Osteoblast (primary cell): ENCODE measurements around the gene SAMD9L. TPM values are rescaled to one million over a fixed set of nuclear protein-coding genes. Genes with fewer than 3 reads are reported as not detected.
A peak's percentile ranks its signal among the peaks of the same experiment; 100 is the strongest.

Source experiments
- DNase-seq: peaks from one replicate; pipeline ENCODE4 v3.0.0; 2011; ENCODE audit warnings: low spot score, mixed read lengths; ENCODE audit not compliant: insufficient read length; ENCODE audit errors: missing footprints
- H2AFZ ChIP-seq: 2 replicates; pipeline ENCODE4 v1.6.0; 2011; ENCODE audit warnings: mild to moderate bottlenecking, low read length
- H3K27ac ChIP-seq: 2 replicates; pipeline ENCODE4 v1.5.1; 2011; ENCODE audit warnings: mild to moderate bottlenecking, low read depth, low read length, moderate library complexity
- H3K27me3 ChIP-seq: 2 replicates; pipeline ENCODE4 v1.6.0; 2012; ENCODE audit warnings: mild to moderate bottlenecking, control low read depth, inconsistent platforms, low read length, moderate library complexity; ENCODE audit not compliant: insufficient read depth
- H3K36me3 ChIP-seq: 2 replicates; pipeline ENCODE4 v1.5.1; 2011; ENCODE audit warnings: mild to moderate bottlenecking, low read length, control low read depth, moderate library complexity; ENCODE audit not compliant: insufficient read depth
- H3K4me1 ChIP-seq: 2 replicates; pipeline ENCODE4 v1.5.1; 2011; ENCODE audit warnings: mild to moderate bottlenecking, low read length, control low read depth, moderate library complexity; ENCODE audit not compliant: insufficient read depth
- H3K4me2 ChIP-seq: 2 replicates; pipeline ENCODE4 v1.6.0; 2011; ENCODE audit warnings: mild to moderate bottlenecking, low read length; ENCODE audit not compliant: insufficient read depth
- H3K4me3 ChIP-seq: fragments of 200-600 bp; sonication (generic); 3 replicates; pipeline ENCODE4 v1.5.1; 2012; ENCODE audit warnings: mild to moderate bottlenecking, low read length, inconsistent platforms; ENCODE audit not compliant: insufficient read depth
- H3K79me2 ChIP-seq: 2 replicates; pipeline ENCODE4 v1.6.0; 2012; ENCODE audit warnings: mild to moderate bottlenecking, low read length, control low read depth, inconsistent platforms; ENCODE audit not compliant: insufficient read depth
- H3K9me3 ChIP-seq: 2 replicates; pipeline ENCODE4 v1.5.1; 2011; ENCODE audit warnings: low read depth, low read length, control low read depth
- H4K20me1 ChIP-seq: 2 replicates; pipeline ENCODE4 v1.6.0; 2012; ENCODE audit warnings: mild to moderate bottlenecking, low read length, control low read depth; ENCODE audit not compliant: insufficient read depth
- total RNA-seq: library from RNA; depleted of rRNA; stranded (reverse); fragments of >200 nt; gene quantifications from 2 replicates; pipeline ENCODE4 v1.2.3, GENCODE V29; 2012
- TF ChIP-seq, protein P1 (sequence below): IDR thresholded peaks from 2 replicates; pipeline ENCODE4 v1.5.1; 2011; ENCODE audit warnings: mild to moderate bottlenecking, low read depth, low read length, moderate library complexity; ENCODE audit errors: extremely low read depth

The SAMD9L gene
- total RNA-seq, 1 donor = 25.0 TPM

DNA sequence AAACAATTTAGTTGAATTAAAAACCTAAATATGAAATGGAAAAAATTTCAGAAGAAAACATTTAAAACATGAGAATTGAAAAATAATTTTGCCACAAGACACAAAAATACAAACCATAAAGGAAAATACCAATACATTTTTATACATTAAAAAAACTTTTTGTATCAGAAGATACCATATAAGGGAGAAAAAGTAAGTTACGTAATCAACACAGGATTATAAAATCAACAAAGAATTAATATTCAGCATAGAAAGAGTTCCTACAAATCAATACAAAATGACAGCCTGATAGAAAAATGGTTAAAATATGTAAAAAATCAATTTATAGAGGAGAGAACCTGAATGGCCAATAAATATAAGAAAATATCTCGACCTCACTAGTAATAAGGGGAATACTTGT, 16.6 kb upstream of the SAMD9L start:
- no peak overlapping the region for H3K27ac ChIP-seq
- H3K4me3 ChIP-seq = no peak overlapping the region
- H4K20me1 ChIP-seq = no peaks in the 10 kb centered on the region
- no peaks in the 10 kb centered on the region for H3K4me1 ChIP-seq
- H3K36me3 ChIP-seq = no peaks in the 10 kb centered on the region
- DNase-seq = no peak
- H3K79me2 ChIP-seq = no peaks in the 10 kb centered on the region
- TF ChIP-seq, protein P1, sequence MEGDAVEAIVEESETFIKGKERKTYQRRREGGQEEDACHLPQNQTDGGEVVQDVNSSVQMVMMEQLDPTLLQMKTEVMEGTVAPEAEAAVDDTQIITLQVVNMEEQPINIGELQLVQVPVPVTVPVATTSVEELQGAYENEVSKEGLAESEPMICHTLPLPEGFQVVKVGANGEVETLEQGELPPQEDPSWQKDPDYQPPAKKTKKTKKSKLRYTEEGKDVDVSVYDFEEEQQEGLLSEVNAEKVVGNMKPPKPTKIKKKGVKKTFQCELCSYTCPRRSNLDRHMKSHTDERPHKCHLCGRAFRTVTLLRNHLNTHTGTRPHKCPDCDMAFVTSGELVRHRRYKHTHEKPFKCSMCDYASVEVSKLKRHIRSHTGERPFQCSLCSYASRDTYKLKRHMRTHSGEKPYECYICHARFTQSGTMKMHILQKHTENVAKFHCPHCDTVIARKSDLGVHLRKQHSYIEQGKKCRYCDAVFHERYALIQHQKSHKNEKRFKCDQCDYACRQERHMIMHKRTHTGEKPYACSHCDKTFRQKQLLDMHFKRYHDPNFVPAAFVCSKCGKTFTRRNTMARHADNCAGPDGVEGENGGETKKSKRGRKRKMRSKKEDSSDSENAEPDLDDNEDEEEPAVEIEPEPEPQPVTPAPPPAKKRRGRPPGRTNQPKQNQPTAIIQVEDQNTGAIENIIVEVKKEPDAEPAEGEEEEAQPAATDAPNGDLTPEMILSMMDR = no peak
- H3K4me2 ChIP-seq = no peak overlapping the region
- no peaks in the 10 kb centered on the region for H3K27me3 ChIP-seq
- H3K9me3 ChIP-seq = no peaks in the 10 kb centered on the region
- no peak overlapping the region for H2AFZ ChIP-seq

DNA sequence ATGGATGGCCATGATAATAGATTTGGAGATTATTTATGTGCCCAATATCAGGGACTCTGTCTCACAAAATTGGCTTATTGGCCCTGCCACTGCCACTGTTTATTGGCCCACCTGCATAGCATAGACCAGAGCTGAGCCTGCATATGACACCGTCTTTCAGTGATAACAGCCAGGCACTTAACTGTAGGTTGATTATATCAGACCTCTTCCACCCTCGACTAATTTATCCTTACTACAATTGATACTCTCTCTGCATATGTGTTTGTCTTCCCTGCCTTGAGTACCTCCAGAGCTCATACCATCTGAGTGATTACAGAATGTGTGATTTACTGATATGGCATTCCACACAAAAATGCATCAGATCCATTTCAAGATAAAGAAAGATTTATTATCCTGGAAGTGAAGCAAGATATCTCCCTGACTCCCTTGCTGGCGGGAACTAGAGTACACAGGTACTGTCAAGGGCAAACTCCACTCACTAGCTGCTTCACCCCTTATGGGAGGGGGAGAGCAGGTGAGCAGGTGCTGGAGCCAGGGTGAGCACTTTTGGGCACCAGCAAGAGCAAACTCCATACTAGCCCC, 13.1 kb upstream of the SAMD9L start:
- Histone ChIP-seq H2AFZ (no peak overlapping the region), H4K20me1 (no peaks in the 10 kb centered on the region), H3K36me3 (no peaks in the 10 kb centered on the region), H3K27ac (no peak overlapping the region), H3K4me3 (no peak overlapping the region), H3K79me2 (no peaks in the 10 kb centered on the region), H3K9me3 (peaks cover 4% of the 10 kb centered on the region), H3K27me3 (no peaks in the 10 kb centered on the region), H3K4me1 (no peaks in the 10 kb centered on the region), H3K4me2 (no peak overlapping the region)
- DNase-seq = no peak
- TF ChIP-seq, protein P1 = no peak

DNA sequence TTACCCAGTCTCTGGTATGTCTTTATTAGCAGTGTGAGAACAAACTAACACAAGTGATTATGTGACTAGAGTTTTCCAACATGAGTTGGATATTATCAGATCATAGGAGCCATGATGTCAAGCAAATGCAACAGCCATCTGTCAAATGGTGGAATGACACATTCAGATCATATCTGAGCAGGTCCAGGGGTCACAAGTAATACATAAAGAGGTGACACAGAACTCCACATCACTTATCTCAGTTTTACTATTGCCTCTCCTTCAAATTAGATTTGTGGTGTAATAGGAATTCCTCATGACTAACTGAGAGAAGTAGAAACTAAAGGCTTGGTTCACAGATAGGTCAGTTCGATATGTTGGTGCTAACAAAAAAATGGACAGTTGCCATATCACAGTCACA, 12.2 kb upstream of the SAMD9L start:
- no peaks in the 10 kb centered on the region for H4K20me1 ChIP-seq
- no peaks in the 10 kb centered on the region for H3K36me3 ChIP-seq
- DNase-seq = no peak

DNA sequence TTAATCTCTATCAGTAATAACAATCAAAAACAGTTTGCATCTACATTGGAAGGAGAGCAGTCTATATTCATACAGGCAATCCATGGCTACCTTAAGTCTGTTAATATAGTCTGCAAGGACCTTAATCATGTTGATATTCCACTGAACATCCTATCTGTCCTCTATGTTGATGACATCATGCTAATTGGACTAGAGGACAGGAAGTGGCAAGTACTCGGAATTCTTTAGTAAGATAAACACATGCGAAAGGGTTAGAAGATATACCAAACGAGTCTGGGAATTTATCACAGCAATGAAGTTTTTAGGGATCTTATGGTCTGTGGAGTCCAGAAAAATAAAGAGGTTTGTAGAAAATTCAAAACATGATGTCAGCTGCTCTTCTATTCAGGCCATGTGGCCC, 11.3 kb upstream of the SAMD9L start:
- H3K9me3 ChIP-seq = peaks cover 4% of the 10 kb centered on the region
- no peaks in the 10 kb centered on the region for H3K36me3 ChIP-seq
- H3K79me2 ChIP-seq = no peaks in the 10 kb centered on the region
- H3K4me1 ChIP-seq = no peaks in the 10 kb centered on the region
- no peaks in the 10 kb centered on the region for H4K20me1 ChIP-seq
- DNase-seq = no peak
- peak overlapping the region; percentile 17 for H3K27ac ChIP-seq
- no peak overlapping the region for H3K4me3 ChIP-seq
- TF ChIP-seq, protein P1 = no peak
- no peaks in the 10 kb centered on the region for H3K27me3 ChIP-seq
- H2AFZ ChIP-seq = no peak overlapping the region
- H3K4me2 ChIP-seq = no peak overlapping the region

More for the DNA sequence above, 12.2 kb upstream of the SAMD9L start:
- Histone ChIP-seq H3K4me3 (no peak overlapping the region), H3K27ac (no peak overlapping the region), H3K4me2 (no peak overlapping the region), H3K79me2 (no peaks in the 10 kb centered on the region), H3K27me3 (no peaks in the 10 kb centered on the region), H3K9me3 (peaks cover 4% of the 10 kb centered on the region), H3K4me1 (no peaks in the 10 kb centered on the region), H2AFZ (no peak overlapping the region)
- TF ChIP-seq, protein P1 = no peak
